HEK293T (cell line): ENCODE results near the gene ZNF880.

Experiments
- ARNT ChIP-seq: fragments of 450-650 bp; IDR thresholded peaks from 2 replicates; pipeline ENCODE4 v1.6.1; 2017; ENCODE audit warnings: mild to moderate bottlenecking
- BHLHE40 ChIP-seq: fragments of 450-650 bp; IDR thresholded peaks from 2 replicates; pipeline ENCODE4 v1.6.1; 2016; ENCODE audit warnings: mild to moderate bottlenecking, moderate library complexity, borderline replicate concordance
- LEF1 ChIP-seq: fragments of 450-650 bp; IDR thresholded peaks from 2 replicates; pipeline ENCODE4 v1.6.1; 2017; ENCODE audit warnings: mild to moderate bottlenecking, borderline replicate concordance
- PKNOX1 ChIP-seq: fragments of 450-650 bp; IDR thresholded peaks from 2 replicates; pipeline ENCODE4 v1.6.1; 2016
- SP1 ChIP-seq: fragments of 450-650 bp; IDR thresholded peaks from 2 replicates; pipeline ENCODE4 v1.6.1; 2017

DNA sequence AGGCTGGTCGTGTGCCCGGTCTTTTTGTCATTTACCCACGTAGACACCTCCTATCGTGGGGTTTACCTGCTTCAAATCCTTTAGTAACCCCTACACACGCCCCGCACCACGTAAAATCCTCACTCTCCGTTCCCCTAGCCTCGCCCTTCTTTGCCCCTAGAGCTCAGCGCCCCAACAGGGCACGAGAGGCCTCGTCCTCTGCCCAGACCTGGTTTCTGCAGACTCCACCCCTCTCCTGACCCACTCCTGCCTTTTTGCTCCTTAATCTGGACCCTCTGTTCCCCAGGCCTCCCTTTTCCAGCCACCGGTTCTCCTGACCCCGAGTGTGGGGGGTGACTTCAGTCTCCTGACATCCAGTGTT lies 28.3 kb downstream of the ZNF880 start:
- no peak for TF ChIP-seq BHLHE40
- TF ChIP-seq LEF1, result no peak
- no peak for TF ChIP-seq ARNT
- TF ChIP-seq PKNOX1, result no peak
- TF ChIP-seq SP1, result no peak
